A549 (cell line): ENCODE measurements around the gene PHAF1. TPM values are rescaled to one million over a fixed set of nuclear protein-coding genes. Genes with fewer than 3 reads are reported as not detected.

Experiments
- ATAC-seq, 2 experiments: fragments of 200-7000 bp in 1 of 2; fragments of >200 bp in 1 of 2; cut with Nextera tagmentation in 1 of 2; cut with Tn5 transposase in 1 of 2; 3 replicates each; pipeline versions ENCODE4 v1.8.0 to v1.9.1; 2018 to 2020; ENCODE audit warnings: mild to moderate bottlenecking in 1 of 2, moderate library complexity in 1 of 2
- CTCF ChIA-PET: fragments of 300-600 bp; sonication (Branson Sonifier 250); formaldehyde crosslinking; extraction: SDS; loops from one replicate; lab custom pipeline; 2021; ENCODE audit warnings: antibody characterized with exemption, inconsistent platforms; lab: Yijun Ruan, JAX
- POLR2A ChIA-PET: fragments of 350-600 bp; formaldehyde crosslinking; extraction: SDS; loops from one replicate; lab custom pipeline; 2021; ENCODE audit warnings: antibody characterized with exemption, inconsistent platforms; lab: Yijun Ruan, JAX
- DNase-seq, 2 experiments: peaks; one replicate each; pipeline versions ENCODE4 v3.0.0 to v3.0.0-alpha.2; 2011 to 2016; ENCODE audit warnings: low read depth in 1 of 2, low spot score in 1 of 2
- FAIRE-seq: peaks from 2 replicates; lab custom pipeline; 2011; peaks lifted over from hg19 to GRCh38; lab: Jason Lieb, UNC
- H3K27ac ChIP-seq, 2 experiments: fragments of >200 bp; sonication (Bioruptor Twin); formaldehyde crosslinking; 3 replicates each; pipeline ENCODE4 v1.5.1; 2016 to 2017
- H3K4me1 ChIP-seq: fragments of >200 bp; sonication (Bioruptor Twin); formaldehyde crosslinking; 3 replicates; pipeline ENCODE4 v1.6.1; 2016
- H3K4me2 ChIP-seq: fragments of >200 bp; sonication (Bioruptor Twin); formaldehyde crosslinking; 3 replicates; pipeline ENCODE4 v1.6.1; 2016
- H3K4me3 ChIP-seq: fragments of >200 bp; sonication (Bioruptor Twin); formaldehyde crosslinking; 3 replicates; pipeline ENCODE4 v1.5.1; 2016
- H3K9me3 ChIP-seq: fragments of >200 bp; sonication (Bioruptor Twin); formaldehyde crosslinking; 3 replicates; pipeline ENCODE4 v1.6.1; 2016
- ATOH8 ChIP-seq: fragments of 250-450 bp; sonication (Bioruptor Pico); IDR thresholded peaks from 2 replicates; pipeline ENCODE4 v1.5.0; 2020; ENCODE audit warnings: low read depth, mild to moderate bottlenecking, moderate library complexity
- BHLHE40 ChIP-seq: IDR thresholded peaks from 2 replicates; pipeline ENCODE4 v1.6.1; 2012; ENCODE audit warnings: low read depth, low read length, inconsistent platforms
- CBX8 ChIP-seq: fragments of 200-600 bp; sonication (generic); IDR thresholded peaks from 2 replicates; pipeline ENCODE4 v1.6.1; 2016
- CEBPB ChIP-seq, 2 experiments: fragments of >200 bp in 1 of 2; sonication (Bioruptor Twin) in 1 of 2; formaldehyde crosslinking in 1 of 2; IDR thresholded peaks; 2 replicates each; pipeline ENCODE4 v1.6.1; 2012 to 2016
- CHD4 ChIP-seq: fragments of 200-600 bp; sonication (generic); IDR thresholded peaks from 2 replicates; pipeline ENCODE4 v1.6.1; 2016; ENCODE audit warnings: antibody characterized with exemption, mild to moderate bottlenecking, borderline replicate concordance
- E2F6 ChIP-seq: IDR thresholded peaks from 2 replicates; pipeline ENCODE4 v1.6.1; 2012; ENCODE audit warnings: low read depth, borderline replicate concordance
- EHF ChIP-seq: fragments of 250-450 bp; sonication (Bioruptor Pico); IDR thresholded peaks from 2 replicates; pipeline ENCODE4 v1.5.0; 2020; ENCODE audit warnings: mild to moderate bottlenecking
- EHMT2 ChIP-seq: fragments of 200-600 bp; sonication (generic); IDR thresholded peaks from 2 replicates; pipeline ENCODE4 v1.6.1; 2016; ENCODE audit warnings: antibody characterized with exemption, low read depth, mild to moderate bottlenecking, moderate library complexity
- ELK1 ChIP-seq: fragments of 150-350 bp; IDR thresholded peaks from 2 replicates; pipeline ENCODE4 v1.6.1; 2014; ENCODE audit warnings: low read depth, mild to moderate bottlenecking, low read length
- ESRRA ChIP-seq: fragments of 150-350 bp; IDR thresholded peaks from 2 replicates; pipeline ENCODE4 v1.6.1; 2014; ENCODE audit warnings: mild to moderate bottlenecking, low read length, borderline replicate concordance
- FOXS1 ChIP-seq: fragments of 250-450 bp; sonication (Bioruptor Pico); IDR thresholded peaks from 2 replicates; pipeline ENCODE4 v1.5.0; 2020; ENCODE audit warnings: mild to moderate bottlenecking, moderate library complexity
- HDAC2 ChIP-seq: fragments of 200-600 bp; sonication (generic); IDR thresholded peaks from 2 replicates; pipeline ENCODE4 v1.6.1; 2016
- HES2 ChIP-seq: fragments of >200 bp; sonication (Bioruptor Twin); formaldehyde crosslinking; IDR thresholded peaks from 2 replicates; pipeline ENCODE4 v1.6.1; 2016
- HOXB13 ChIP-seq: fragments of 250-450 bp; sonication (Bioruptor Pico); IDR thresholded peaks from 2 replicates; pipeline ENCODE4 v1.5.0; 2020; ENCODE audit warnings: low read depth, mild to moderate bottlenecking, moderate library complexity
- HOXB5 ChIP-seq: fragments of 250-450 bp; sonication (Bioruptor Pico); IDR thresholded peaks from 2 replicates; pipeline ENCODE4 v1.5.0; 2020; ENCODE audit warnings: mild to moderate bottlenecking, moderate library complexity
- JUNB ChIP-seq: fragments of >200 bp; sonication (Bioruptor Twin); formaldehyde crosslinking; IDR thresholded peaks from 2 replicates; pipeline ENCODE4 v1.6.1; 2016
- KDM1A ChIP-seq: fragments of 200-600 bp; sonication (generic); IDR thresholded peaks from 2 replicates; pipeline ENCODE4 v1.6.1; 2016; ENCODE audit warnings: low read depth, mild to moderate bottlenecking
- MAX ChIP-seq: IDR thresholded peaks from 2 replicates; pipeline ENCODE4 v1.6.1; 2012
- MYC ChIP-seq: IDR thresholded peaks from 2 replicates; pipeline ENCODE4 v1.6.1; 2012; ENCODE audit warnings: mild to moderate bottlenecking, inconsistent platforms, low read length, improper control_type of control experiment, borderline replicate concordance
- PBX3 ChIP-seq: IDR thresholded peaks from 2 replicates; pipeline ENCODE4 v1.6.1; 2012
- RAD21 ChIP-seq, 2 experiments: fragments of >200 bp in 1 of 2; sonication (Bioruptor Twin) in 1 of 2; formaldehyde crosslinking in 1 of 2; IDR thresholded peaks in 1 of 2; conservative IDR thresholded peaks in 1 of 2; 2 replicates in 1 of 2; 3 replicates in 1 of 2; pipeline ENCODE4 v1.6.1; 2012 to 2018; ENCODE audit warnings: inconsistent platforms in 1 of 2
- TFCP2L1 ChIP-seq: fragments of 250-450 bp; sonication (Bioruptor Pico); IDR thresholded peaks from 2 replicates; pipeline ENCODE4 v1.5.0; 2021; ENCODE audit warnings: mild to moderate bottlenecking
- TP53 ChIP-seq: fragments of 250-450 bp; sonication (Bioruptor Pico); IDR thresholded peaks from 2 replicates; pipeline ENCODE4 v1.5.0; 2021; ENCODE audit warnings: mild to moderate bottlenecking, moderate library complexity
- USF2 ChIP-seq: fragments of 450-650 bp; IDR thresholded peaks from 2 replicates; pipeline ENCODE4 v1.6.1; 2014; ENCODE audit warnings: antibody characterized with exemption
- ZFP36 ChIP-seq: fragments of 450-650 bp; IDR thresholded peaks from 2 replicates; pipeline ENCODE4 v1.6.1; 2014; ENCODE audit warnings: borderline replicate concordance; ENCODE audit not compliant: partially characterized antibody
- WGBS: methylation state at CpG from one replicate; pipeline ENCODE4 v1.1.6; 2017; ENCODE audit errors: missing lambda C conversion rate; 5-methylcytosine and 5-hydroxymethylcytosine counted together
- polyA plus RNA-seq, 4 experiments: library from polyadenylated mRNA; depleted of rRNA in 3 of 4; stranded (reverse); fragments of >200 nt; fragmentation: RNase III in 1 of 4; extraction: RNeasy Plus Mini Kit Qiagen cat#74134 plus additional on column Dnase treatment in 1 of 4; gene quantifications; 2 replicates in 3 of 4; 3 replicates in 1 of 4; pipeline ENCODE4 v1.2.3, GENCODE V29; 2011 to 2017

Gene PHAF1
- polyA plus RNA-seq, 2 of the 4 experiments (the other 2 are of a cell fraction) = 21.6 to 37.6 TPM

GRCh38 chr16:67137605-67138004, 27.9 kb downstream of the PHAF1 start:
- CTCF ChIA-PET = interaction anchor here (0.7 to 15.6 kb wide), 7 partner anchors 17 to 177 kb away, joined by 3 to 193 read pairs (median 3); partner anchors contain the start of genes B3GNT9 and CES3
- no peaks in the 10 kb centered on the region for H3K9me3 ChIP-seq
- DNase-seq = no peak
- H3K27ac ChIP-seq = no peak overlapping the region
- no peak for ATAC-seq
- 71% methylated on average over 3 of the region's 3 CpGs for WGBS
- no peak for FAIRE-seq
- no peaks in the 10 kb centered on the region for H3K4me1 ChIP-seq
- no peak for TF ChIP-seq ATOH8 (CRISPR knock-in tag)
- TF ChIP-seq FOXS1 = no peak
- TF ChIP-seq, all 56 proteins: peak for 0
- POLR2A ChIA-PET = no interaction called here
- H3K4me3 ChIP-seq = no peak overlapping the region
- no peak overlapping the region for H3K4me2 ChIP-seq

GRCh38 chr16:67141391-67141790, 31.6 kb downstream of the PHAF1 start:
- ATAC-seq (no peak), FAIRE-seq (no peak), DNase-seq (no peak)
- POLR2A ChIA-PET = interaction anchor here (1.2 kb wide), 1 partner anchor 9 kb away, joined by 3 read pairs; the partner anchor contains the start of gene B3GNT9
- Histone ChIP-seq H3K4me3 (no peak overlapping the region), H3K27ac (no peak overlapping the region), H3K4me2 (no peak overlapping the region), H3K4me1 (no peaks in the 10 kb centered on the region), H3K9me3 (no peaks in the 10 kb centered on the region)
- CTCF ChIA-PET = interaction anchor here (0.8 to 15.6 kb wide), 7 partner anchors 9 to 187 kb away, joined by 3 to 193 read pairs (median 6); partner anchors contain the start of genes B3GNT9 and CES3
- TF ChIP-seq JUNB (no peak), TP53 (CRISPR knock-in tag) (no peak), CBX8 (no peak), PBX3 (no peak), EHF (CRISPR knock-in tag) (no peak), HOXB13 (CRISPR knock-in tag) (no peak), MAX (no peak), HES2 (no peak), RAD21 (conservative IDR thresholded peaks at IDR 0.05 in 1 of 2, IDR thresholded peaks at IDR 0.05 in 1 of 2) (no peak), HOXB5 (CRISPR knock-in tag) (no peak), MYC (no peak), HDAC2 (no peak), CHD4 (no peak), EHMT2 (no peak), ESRRA (no peak), BHLHE40 (no peak), ELK1 (no peak), KDM1A (no peak)
- WGBS = 90% methylated on average over 8 of the region's 13 CpGs

- CTCF ChIA-PET = interaction anchor here (0.8 to 15.6 kb wide), 3 partner anchors 10 to 18 kb away, joined by 3 to 193 read pairs (median 6); partner anchors contain the start of gene B3GNT9
- H3K4me3 ChIP-seq = no peak overlapping the region
- ATAC-seq = no peak
- H3K27ac ChIP-seq = no peak overlapping the region
- FAIRE-seq = no peak
- H3K4me2 ChIP-seq = no peak overlapping the region
- DNase-seq = no peak
- POLR2A ChIA-PET = no interaction called here
- H3K4me1 ChIP-seq = no peaks in the 10 kb centered on the region
- WGBS = 98% methylated on average over 7 of the region's 9 CpGs
- TF ChIP-seq E2F6 (no peak), TFCP2L1 (CRISPR knock-in tag) (no peak), HOXB13 (CRISPR knock-in tag) (no peak), CEBPB (IDR thresholded peaks at IDR 0.05) (no peak), USF2 (no peak), HOXB5 (CRISPR knock-in tag) (no peak), ZFP36 (no peak), TP53 (CRISPR knock-in tag) (no peak)
- TF ChIP-seq, all 56 proteins: peak for 0
- no peaks in the 10 kb centered on the region for H3K9me3 ChIP-seq
These were observed 32.6 kb downstream of the PHAF1 start for GRCh38 chr16:67142342-67142741.
